Measurements from ENCODE around the gene TMEM209. TPM values are rescaled to one million over a fixed set of nuclear protein-coding genes. Genes with fewer than 3 reads are reported as not detected.

TMEM209 gene
- total RNA-seq, 4 donors from 2014 or later, result 3.5 to 11.3 (median 8.8) TPM

- 39 to 86% methylated on average over 1 of the region's 1 CpG for WGBS, 2 donors
- Histone ChIP-seq H3K36me3 (no peaks in the 10 kb centered on the region), H3K4me1 (no peaks in the 10 kb centered on the region), H3K27me3 (no peaks in the 10 kb centered on the region), H3K27ac (no peak overlapping the region), H3K4me3 (no peak overlapping the region), H3K9me3 (no peaks in the 10 kb centered on the region)
- intact Hi-C loops (cut with DNase I), result no loop called here
- no peak for TF ChIP-seq POLR2A (IDR thresholded peaks at IDR 0.05)
- TF ChIP-seq CTCF (IDR thresholded peaks at IDR 0.05), result no peak
- no peak for DNase-seq
Observed at GRCh38 chr7:130223646-130224045, 18.4 kb upstream of the TMEM209 start.

GRCh38 chr7:130221746-130222145 lies 16.5 kb upstream of the TMEM209 start:
- Histone ChIP-seq H3K36me3 (no peaks in the 10 kb centered on the region), H3K27me3 (no peaks in the 10 kb centered on the region), H3K27ac (no peak overlapping the region), H3K9me3 (no peaks in the 10 kb centered on the region), H3K4me1 (no peaks in the 10 kb centered on the region), H3K4me3 (no peak overlapping the region)
- WGBS, 2 donors, result 70 to 81% methylated on average over 4 of the region's 4 CpGs
- TF ChIP-seq CTCF (IDR thresholded peaks at IDR 0.05) (no peak), POLR2A (IDR thresholded peaks at IDR 0.05) (no peak)
- intact Hi-C loops (cut with DNase I), result no loop called here
- no peak for DNase-seq

GRCh38 chr7:130219871-130220270 lies 14.7 kb upstream of the TMEM209 start:
- intact Hi-C loops (cut with DNase I), result no loop called here
- no peaks in the 10 kb centered on the region for H3K36me3 ChIP-seq
- no peak for DNase-seq
- 77 to 85% methylated on average over 9 of the region's 9 CpGs for WGBS, 2 donors
- no peaks in the 10 kb centered on the region for H3K4me1 ChIP-seq
- no peaks in the 10 kb centered on the region for H3K27me3 ChIP-seq
- no peak overlapping the region for H3K27ac ChIP-seq
- no peak for TF ChIP-seq CTCF (IDR thresholded peaks at IDR 0.05)
- TF ChIP-seq POLR2A (IDR thresholded peaks at IDR 0.05), result no peak
- H3K9me3 ChIP-seq, result no peaks in the 10 kb centered on the region
- no peak overlapping the region for H3K4me3 ChIP-seq

GRCh38 chr7:130218806-130219620 lies 13.8 kb upstream of the TMEM209 start:
- no peak for TF ChIP-seq POLR2A (IDR thresholded peaks at IDR 0.05)
- no peak for TF ChIP-seq CTCF (IDR thresholded peaks at IDR 0.05)
- Histone ChIP-seq H3K9me3 (no peaks in the 10 kb centered on the region), H3K27ac (no peak overlapping the region), H3K4me3 (no peak overlapping the region), H3K27me3 (no peaks in the 10 kb centered on the region), H3K4me1 (no peaks in the 10 kb centered on the region), H3K36me3 (no peaks in the 10 kb centered on the region)
- DNase-seq, result no peak
- WGBS, 2 donors, result 71 to 74% methylated on average over 4 to 5 of the region's 5 CpGs
- intact Hi-C loops (cut with DNase I), result no loop called here

GRCh38 chr7:130216750-130217149 lies 11.5 kb upstream of the TMEM209 start:
- Histone ChIP-seq H3K9me3 (no peaks in the 10 kb centered on the region), H3K4me3 (no peak overlapping the region), H3K4me1 (no peaks in the 10 kb centered on the region), H3K27ac (no peak overlapping the region), H3K27me3 (no peaks in the 10 kb centered on the region), H3K36me3 (no peaks in the 10 kb centered on the region)
- intact Hi-C loops (cut with DNase I), result no loop called here
- no peak for DNase-seq
- TF ChIP-seq CTCF (IDR thresholded peaks at IDR 0.05), result no peak
- TF ChIP-seq POLR2A (IDR thresholded peaks at IDR 0.05), result no peak
- 55 to 87% methylated on average over 1 of the region's 1 CpG for WGBS, 2 donors

All from esophagus squamous epithelium (tissue), 5 donors.